ENCODE results near the gene INPP4B. TPM values are rescaled to one million over a fixed set of nuclear protein-coding genes. Genes with fewer than 3 reads are reported as not detected.

The INPP4B gene
- total and polyA plus RNA-seq, 2 of the 4 experiments (the other 2 are of a cell fraction): 1.8 to 14.0 TPM

DNA sequence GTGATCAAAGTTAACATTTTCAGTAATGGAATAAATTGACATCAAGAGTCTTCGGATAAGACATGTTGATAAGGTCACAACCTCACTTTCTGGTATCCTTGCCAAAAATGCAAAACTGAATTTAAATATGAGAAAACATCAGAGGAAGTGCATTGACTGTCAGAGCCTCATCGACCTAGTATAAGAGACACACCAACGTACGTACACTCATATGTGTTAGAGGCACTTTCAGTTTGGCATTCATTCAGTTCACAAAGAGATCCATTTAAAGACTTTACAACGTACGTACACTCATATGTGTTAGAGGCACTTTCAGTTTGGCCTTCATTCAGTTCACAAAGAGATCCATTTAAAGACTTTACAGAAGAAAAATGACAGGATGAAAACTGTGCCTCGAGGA, 280.3 kb downstream of the INPP4B start:
- in situ Hi-C loops (cut with MboI; ENCODE audit: low sequenced_read_pairs): no loop called here
- H3K79me1 ChIP-seq (ENCODE audit: low read depth in 1 of 2, low read length in 2 of 2): no peaks in the 10 kb centered on the region
- H3K14ac ChIP-seq (replicated peaks; ENCODE audit: low read depth, low read length): no peak overlapping the region
- H3K9me1 ChIP-seq (ENCODE audit: insufficient read depth, low read length): peaks cover 2% of the 10 kb centered on the region; the same call in 1 of the 2 replicates
- H2BK20ac ChIP-seq (ENCODE audit: low read depth, low read length): no peak overlapping the region
- intact Hi-C loops (cut with micrococcal nuclease): loop anchor here (5.0 kb wide), 1 partner anchor 213 kb away; no protein-coding TSS in a partner anchor
- no peak overlapping the region for H3K23ac ChIP-seq (ENCODE audit: low read depth, low read length)
- no peak overlapping the region for H4K5ac ChIP-seq (ENCODE audit: low read depth, low read length)
- WGBS, 2 experiments (ENCODE audit: extremely low coverage in 2 of 2, insufficient read length in 1 of 2): no CpG with 5 or more reads among the region's 7 CpGs
- no peak overlapping the region for H3K18ac ChIP-seq (ENCODE audit: low read depth, low read length)
- TF ChIP-seq MAFK (IDR thresholded peaks at IDR 0.05; ENCODE audit: low read depth, low read length): no peak
- no peak for TF ChIP-seq BHLHE40 (IDR thresholded peaks at IDR 0.05; ENCODE audit: low read depth, low read length)
- TF ChIP-seq RAD21 (IDR thresholded peaks at IDR 0.05; ENCODE audit: low read length): no peak
- no peak for TF ChIP-seq POLR2A (IDR thresholded peaks at IDR 0.05; ENCODE audit: low read depth, low read length)
- no peak for TF ChIP-seq MXI1 (IDR thresholded peaks at IDR 0.05; ENCODE audit: borderline replicate concordance, low read depth, low read length)
- TF ChIP-seq, protein P1, sequence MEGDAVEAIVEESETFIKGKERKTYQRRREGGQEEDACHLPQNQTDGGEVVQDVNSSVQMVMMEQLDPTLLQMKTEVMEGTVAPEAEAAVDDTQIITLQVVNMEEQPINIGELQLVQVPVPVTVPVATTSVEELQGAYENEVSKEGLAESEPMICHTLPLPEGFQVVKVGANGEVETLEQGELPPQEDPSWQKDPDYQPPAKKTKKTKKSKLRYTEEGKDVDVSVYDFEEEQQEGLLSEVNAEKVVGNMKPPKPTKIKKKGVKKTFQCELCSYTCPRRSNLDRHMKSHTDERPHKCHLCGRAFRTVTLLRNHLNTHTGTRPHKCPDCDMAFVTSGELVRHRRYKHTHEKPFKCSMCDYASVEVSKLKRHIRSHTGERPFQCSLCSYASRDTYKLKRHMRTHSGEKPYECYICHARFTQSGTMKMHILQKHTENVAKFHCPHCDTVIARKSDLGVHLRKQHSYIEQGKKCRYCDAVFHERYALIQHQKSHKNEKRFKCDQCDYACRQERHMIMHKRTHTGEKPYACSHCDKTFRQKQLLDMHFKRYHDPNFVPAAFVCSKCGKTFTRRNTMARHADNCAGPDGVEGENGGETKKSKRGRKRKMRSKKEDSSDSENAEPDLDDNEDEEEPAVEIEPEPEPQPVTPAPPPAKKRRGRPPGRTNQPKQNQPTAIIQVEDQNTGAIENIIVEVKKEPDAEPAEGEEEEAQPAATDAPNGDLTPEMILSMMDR (conservative IDR thresholded peaks at IDR 0.05; ENCODE audit: low read depth, low read length): no peak
- TF ChIP-seq SMC3 (IDR thresholded peaks at IDR 0.05; ENCODE audit: low read depth, low read length): no peak
- no peak for TF ChIP-seq CHD1 (IDR thresholded peaks at IDR 0.05; ENCODE audit: low read depth, low read length)
- no peak for TF ChIP-seq RCOR1 (IDR thresholded peaks at IDR 0.05; ENCODE audit: insufficient replicate concordance, low read length)
- TF ChIP-seq FOS (IDR thresholded peaks at IDR 0.05; ENCODE audit: low read depth, low read length): no peak
- TF ChIP-seq, protein P2, sequence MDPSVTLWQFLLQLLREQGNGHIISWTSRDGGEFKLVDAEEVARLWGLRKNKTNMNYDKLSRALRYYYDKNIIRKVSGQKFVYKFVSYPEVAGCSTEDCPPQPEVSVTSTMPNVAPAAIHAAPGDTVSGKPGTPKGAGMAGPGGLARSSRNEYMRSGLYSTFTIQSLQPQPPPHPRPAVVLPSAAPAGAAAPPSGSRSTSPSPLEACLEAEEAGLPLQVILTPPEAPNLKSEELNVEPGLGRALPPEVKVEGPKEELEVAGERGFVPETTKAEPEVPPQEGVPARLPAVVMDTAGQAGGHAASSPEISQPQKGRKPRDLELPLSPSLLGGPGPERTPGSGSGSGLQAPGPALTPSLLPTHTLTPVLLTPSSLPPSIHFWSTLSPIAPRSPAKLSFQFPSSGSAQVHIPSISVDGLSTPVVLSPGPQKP (IDR thresholded peaks at IDR 0.05; ENCODE audit: borderline replicate concordance, low read depth, low read length): no peak
- TF ChIP-seq CEBPB (IDR thresholded peaks at IDR 0.05; ENCODE audit: low read depth, low read length): no peak
- no peak for TF ChIP-seq NFE2L2 (IDR thresholded peaks at IDR 0.05; ENCODE audit: low read depth, low read length)
- no peak for TF ChIP-seq RFX5 (IDR thresholded peaks at IDR 0.05; ENCODE audit: low read depth, low read length)
- TF ChIP-seq, protein P3, sequence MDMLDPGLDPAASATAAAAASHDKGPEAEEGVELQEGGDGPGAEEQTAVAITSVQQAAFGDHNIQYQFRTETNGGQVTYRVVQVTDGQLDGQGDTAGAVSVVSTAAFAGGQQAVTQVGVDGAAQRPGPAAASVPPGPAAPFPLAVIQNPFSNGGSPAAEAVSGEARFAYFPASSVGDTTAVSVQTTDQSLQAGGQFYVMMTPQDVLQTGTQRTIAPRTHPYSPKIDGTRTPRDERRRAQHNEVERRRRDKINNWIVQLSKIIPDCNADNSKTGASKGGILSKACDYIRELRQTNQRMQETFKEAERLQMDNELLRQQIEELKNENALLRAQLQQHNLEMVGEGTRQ (IDR thresholded peaks at IDR 0.05; ENCODE audit: low read depth, low read length): no peak
- 0 out of 2 replicates have a peak, but pooled peaks cover 1% of the 10 kb centered on the region for H3K4me1 ChIP-seq (ENCODE audit: control insufficient read depth, insufficient read depth, low read length)
- ATAC-seq (ENCODE audit: low read depth) (no peak), DNase-seq (no peak)
- dilution Hi-C loops (cut with HindIII; ENCODE audit: low sequenced_read_pairs, unreplicated experiment): no loop called here
- H2AK5ac ChIP-seq (ENCODE audit: low read depth, low read length): no peak overlapping the region
- no peaks in the 10 kb centered on the region for H4K20me1 ChIP-seq (ENCODE audit: insufficient read depth, low read length)
- no peak overlapping the region for H3K9ac ChIP-seq (ENCODE audit: low read depth, low read length)
- H2AK9ac ChIP-seq (replicated peaks; ENCODE audit: low read depth, low read length, poor library complexity): no peak overlapping the region
- H3K27ac ChIP-seq (ENCODE audit: insufficient read depth, low read length): no peak overlapping the region
- no peak overlapping the region for H3K4me3 ChIP-seq (ENCODE audit: insufficient read depth, low read depth, low read length)
- H2BK120ac ChIP-seq (ENCODE audit: low read depth, low read length): no peak overlapping the region
- no TSS peak for BruUV-seq (replicated peaks)
- peak overlapping the region; percentile 75 for H3K4me2 ChIP-seq (ENCODE audit: low read depth, low read length)
- H3K56ac ChIP-seq (ENCODE audit: extremely low read depth, insufficient read depth, low read length): no peak overlapping the region
- H2BK5ac ChIP-seq (ENCODE audit: low read depth, low read length, poor library complexity, severe bottlenecking): no peak overlapping the region
- no peak overlapping the region for H2AFZ ChIP-seq (replicated peaks; ENCODE audit: low read length, poor library complexity)
- H3K27me3 ChIP-seq (ENCODE audit: control insufficient read depth, insufficient read depth, low read length): no peaks in the 10 kb centered on the region
- ChIA-PET CTCF (no interaction called here), POLR2A (ENCODE audit: unreplicated experiment) (no interaction called here)
- H4K8ac ChIP-seq (ENCODE audit: low read depth in 2 of 2, low read length in 2 of 2): no peak overlapping the region
- H3K9me3 ChIP-seq (ENCODE audit: control insufficient read depth, insufficient read depth, low read length): no peaks in the 10 kb centered on the region
- no peak overlapping the region for H4K91ac ChIP-seq (ENCODE audit: insufficient read depth, low read depth, low read length)
- no peak overlapping the region for H2BK15ac ChIP-seq (ENCODE audit: low read depth, low read length)
- no peaks in the 10 kb centered on the region for H3K36me3 ChIP-seq (ENCODE audit: control insufficient read depth, insufficient read depth, low read length)
- H3K4ac ChIP-seq (ENCODE audit: low read depth, low read length): no peak overlapping the region
